ENCODE results near the gene DHTKD1. TPM values are rescaled to one million over a fixed set of nuclear protein-coding genes. Genes with fewer than 3 reads are reported as not detected.

Gene DHTKD1
- total RNA-seq, 1 donor from 2014 or later: 60.7 TPM

GRCh38 chr10:12097791-12098190 is 29.0 kb downstream of the DHTKD1 start:
- no peak for DNase-seq
- H3K4me1 Mint-ChIP-seq: no peaks in the 10 kb centered on the region
- POLR2A ChIA-PET: no interaction called here
- no peaks in the 10 kb centered on the region for H3K9me3 Mint-ChIP-seq
- TF ChIP-seq CTCF (IDR thresholded peaks at IDR 0.05): no peak
- CTCF ChIA-PET: no interaction called here
- no peaks in the 10 kb centered on the region for H3K27me3 Mint-ChIP-seq
- H3K36me3 Mint-ChIP-seq (ENCODE audit: low read depth): peaks cover 79% of the 10 kb centered on the region
- ATAC-seq (ENCODE audit: low read depth): no peak
- H3K4me3 Mint-ChIP-seq: no peak overlapping the region
- H3K27ac Mint-ChIP-seq: no peak overlapping the region
- intact Hi-C loops (cut with micrococcal nuclease): no loop called here

GRCh38 chr10:12098966-12099365 is 30.2 kb downstream of the DHTKD1 start:
- Mint-ChIP-seq H3K27ac (no peak overlapping the region), H3K27me3 (no peaks in the 10 kb centered on the region), H3K9me3 (no peaks in the 10 kb centered on the region), H3K36me3 (ENCODE audit: low read depth) (peaks cover 76% of the 10 kb centered on the region), H3K4me1 (no peaks in the 10 kb centered on the region), H3K4me3 (no peak overlapping the region)
- ATAC-seq (ENCODE audit: low read depth) (no peak), DNase-seq (no peak)
- ChIA-PET CTCF (no interaction called here), POLR2A (no interaction called here)
- intact Hi-C loops (cut with micrococcal nuclease): no loop called here
- no peak for TF ChIP-seq CTCF (IDR thresholded peaks at IDR 0.05)

GRCh38 chr10:12103802-12104201 is 35.0 kb downstream of the DHTKD1 start:
- intact Hi-C loops (cut with micrococcal nuclease): no loop called here
- H3K4me1 Mint-ChIP-seq: no peaks in the 10 kb centered on the region
- no peaks in the 10 kb centered on the region for H3K9me3 Mint-ChIP-seq
- ATAC-seq (ENCODE audit: low read depth): no peak
- ChIA-PET CTCF (no interaction called here), POLR2A (no interaction called here)
- TF ChIP-seq CTCF (IDR thresholded peaks at IDR 0.05): no peak
- H3K4me3 Mint-ChIP-seq: no peak overlapping the region
- no peak for DNase-seq
- peaks cover 85% of the 10 kb centered on the region for H3K36me3 Mint-ChIP-seq (ENCODE audit: low read depth)
- no peaks in the 10 kb centered on the region for H3K27me3 Mint-ChIP-seq
- H3K27ac Mint-ChIP-seq: no peak overlapping the region

- ATAC-seq (ENCODE audit: low read depth): no peak
- ChIA-PET CTCF (no interaction called here), POLR2A (no interaction called here)
- Mint-ChIP-seq H3K27ac (no peak overlapping the region), H3K36me3 (ENCODE audit: low read depth) (peaks cover 83% of the 10 kb centered on the region), H3K4me3 (no peak overlapping the region), H3K4me1 (peaks cover 14% of the 10 kb centered on the region), H3K9me3 (no peaks in the 10 kb centered on the region), H3K27me3 (no peaks in the 10 kb centered on the region)
- TF ChIP-seq CTCF (IDR thresholded peaks at IDR 0.05): no peak
- intact Hi-C loops (cut with micrococcal nuclease): no loop called here
- no peak for DNase-seq
Measured at GRCh38 chr10:12107781-12108180, 39.0 kb downstream of the DHTKD1 start.

- H3K36me3 Mint-ChIP-seq (ENCODE audit: low read depth): peaks cover 79% of the 10 kb centered on the region
- no peak for ATAC-seq (ENCODE audit: low read depth)
- CTCF ChIA-PET: no interaction called here
- H3K27ac Mint-ChIP-seq: no peak overlapping the region
- POLR2A ChIA-PET: interaction anchor here (1.3 kb wide), 1 partner anchor 66 kb away, joined by 3 read pairs; no protein-coding TSS in a partner anchor
- DNase-seq: no peak
- no peak for TF ChIP-seq CTCF (IDR thresholded peaks at IDR 0.05)
- no peaks in the 10 kb centered on the region for H3K9me3 Mint-ChIP-seq
- intact Hi-C loops (cut with micrococcal nuclease): no loop called here
- no peak overlapping the region for H3K4me3 Mint-ChIP-seq
- peaks cover 20% of the 10 kb centered on the region for H3K4me1 Mint-ChIP-seq
- no peaks in the 10 kb centered on the region for H3K27me3 Mint-ChIP-seq
Measured at GRCh38 chr10:12109286-12109685, 40.5 kb downstream of the DHTKD1 start.

Measured in activated B cell treated with CpG ODN at 0.5 μM for 24 hours (primary cell).